ENCODE measurements around the gene CADM2. TPM values are rescaled to one million over a fixed set of nuclear protein-coding genes. Genes with fewer than 3 reads are reported as not detected.

CADM2 gene
- total and polyA plus RNA-seq, 12 donors = 0.10 to 12.6 (median 2.2) TPM

DNA sequence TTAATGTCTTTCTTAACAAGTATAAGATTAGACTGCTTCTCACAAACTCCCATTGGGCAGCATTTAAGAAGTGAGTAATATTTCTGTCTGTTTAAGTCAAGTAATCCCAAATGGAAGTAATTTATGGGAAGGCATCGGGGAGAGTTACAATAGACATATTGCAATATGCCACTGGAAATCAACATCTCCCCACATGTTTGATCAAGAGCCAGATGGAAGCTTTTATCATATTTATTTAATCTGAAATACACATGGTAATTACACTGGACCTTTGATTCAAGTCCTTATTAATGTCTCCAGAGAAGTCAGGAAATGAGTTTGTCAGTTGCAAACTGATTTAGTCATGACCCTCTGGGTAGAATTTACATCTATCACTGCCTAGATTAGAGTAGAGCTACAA is 1088.4 kb downstream of the CADM2 start:
- TF ChIP-seq, protein P1, sequence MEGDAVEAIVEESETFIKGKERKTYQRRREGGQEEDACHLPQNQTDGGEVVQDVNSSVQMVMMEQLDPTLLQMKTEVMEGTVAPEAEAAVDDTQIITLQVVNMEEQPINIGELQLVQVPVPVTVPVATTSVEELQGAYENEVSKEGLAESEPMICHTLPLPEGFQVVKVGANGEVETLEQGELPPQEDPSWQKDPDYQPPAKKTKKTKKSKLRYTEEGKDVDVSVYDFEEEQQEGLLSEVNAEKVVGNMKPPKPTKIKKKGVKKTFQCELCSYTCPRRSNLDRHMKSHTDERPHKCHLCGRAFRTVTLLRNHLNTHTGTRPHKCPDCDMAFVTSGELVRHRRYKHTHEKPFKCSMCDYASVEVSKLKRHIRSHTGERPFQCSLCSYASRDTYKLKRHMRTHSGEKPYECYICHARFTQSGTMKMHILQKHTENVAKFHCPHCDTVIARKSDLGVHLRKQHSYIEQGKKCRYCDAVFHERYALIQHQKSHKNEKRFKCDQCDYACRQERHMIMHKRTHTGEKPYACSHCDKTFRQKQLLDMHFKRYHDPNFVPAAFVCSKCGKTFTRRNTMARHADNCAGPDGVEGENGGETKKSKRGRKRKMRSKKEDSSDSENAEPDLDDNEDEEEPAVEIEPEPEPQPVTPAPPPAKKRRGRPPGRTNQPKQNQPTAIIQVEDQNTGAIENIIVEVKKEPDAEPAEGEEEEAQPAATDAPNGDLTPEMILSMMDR (IDR thresholded peaks at IDR 0.05) = no peak
- no peak for TF ChIP-seq POLR2A (IDR thresholded peaks at IDR 0.05)
- intact Hi-C loops (cut with DNase I) = no loop called here

DNA sequence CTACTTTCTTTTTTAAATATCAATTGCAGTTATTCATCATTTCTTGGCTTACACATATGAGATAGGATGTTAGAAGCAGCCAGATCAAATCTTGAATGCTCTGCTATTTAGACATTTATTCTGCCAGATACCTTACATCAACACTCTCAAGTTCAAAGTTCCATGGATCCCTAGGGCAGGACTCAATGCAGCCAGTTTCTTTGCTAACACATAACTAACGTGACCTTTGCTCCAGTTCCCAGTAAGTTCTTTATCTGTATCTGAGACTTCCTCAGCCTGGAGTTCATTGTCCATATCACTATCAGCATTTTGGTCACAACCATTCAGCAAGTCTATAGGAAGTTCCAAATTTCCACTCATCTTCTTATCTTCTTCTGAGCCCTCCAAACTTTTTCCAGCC is 1092.3 kb downstream of the CADM2 start:
- DNase-seq = no peak
- intact Hi-C loops (cut with DNase I) = no loop called here
- no peak for TF ChIP-seq POLR2A (IDR thresholded peaks at IDR 0.05)
- TF ChIP-seq, protein P1 (IDR thresholded peaks at IDR 0.05) = no peak
- Histone ChIP-seq H3K27me3 (no peaks in the 10 kb centered on the region), H3K4me1 (replicated peaks in 1 of 2) (no peaks in the 10 kb centered on the region), H3K36me3 (replicated peaks in 1 of 2) (no peaks in the 10 kb centered on the region), H3K4me3 (no peak overlapping the region), H3K9me3 (replicated peaks in 1 of 3) (no peaks in the 10 kb centered on the region), H3K27ac (no peak overlapping the region)
- 63 to 75% (median 72%) methylated on average over 1 of the region's 1 CpG for WGBS, 4 donors

More for the DNA sequence above, 1088.4 kb downstream of the CADM2 start:
- no peaks in the 10 kb centered on the region for H3K9me3 ChIP-seq (replicated peaks in 1 of 3)
- H3K4me1 ChIP-seq (replicated peaks in 1 of 2) = no peaks in the 10 kb centered on the region
- no peak for DNase-seq
- H3K4me3 ChIP-seq = no peak overlapping the region
- no peak overlapping the region for H3K27ac ChIP-seq
- WGBS, 4 donors = 39 to 53% (median 48%) methylated on average over 1 of the region's 1 CpG
- H3K36me3 ChIP-seq (replicated peaks in 1 of 2) = no peaks in the 10 kb centered on the region
- H3K27me3 ChIP-seq = no peaks in the 10 kb centered on the region

DNA sequence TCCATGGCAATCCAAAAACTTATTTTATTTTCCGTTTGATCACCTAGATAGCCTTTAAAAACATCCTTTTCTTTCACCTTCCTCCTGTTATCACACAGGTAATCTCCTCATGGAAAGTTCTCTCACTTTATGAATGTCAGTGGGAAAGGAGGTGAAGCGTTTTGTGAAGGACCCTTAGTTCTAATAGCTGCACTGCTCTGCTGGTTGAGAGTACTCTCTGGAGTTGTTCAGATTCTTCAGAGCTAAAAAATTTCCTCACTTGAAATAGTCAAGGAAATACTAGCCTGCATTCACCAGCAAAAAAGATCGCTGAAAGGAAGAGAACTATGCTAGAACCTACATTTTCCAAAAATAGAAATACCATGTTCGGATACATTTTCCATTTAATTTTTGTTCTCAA is 1097.2 kb downstream of the CADM2 start:
- Histone ChIP-seq H3K9me3 (replicated peaks in 1 of 3) (no peaks in the 10 kb centered on the region), H3K27me3 (no peaks in the 10 kb centered on the region), H3K4me3 (no peak overlapping the region), H3K36me3 (replicated peaks in 1 of 2) (no peaks in the 10 kb centered on the region), H3K4me1 (replicated peaks in 1 of 2) (no peaks in the 10 kb centered on the region), H3K27ac (no peak overlapping the region)
- 55 to 71% (median 63%) methylated on average over 4 of the region's 4 CpGs for WGBS, 4 donors
- intact Hi-C loops (cut with DNase I) = no loop called here
- DNase-seq = no peak
- TF ChIP-seq POLR2A (IDR thresholded peaks at IDR 0.05) = no peak

DNA sequence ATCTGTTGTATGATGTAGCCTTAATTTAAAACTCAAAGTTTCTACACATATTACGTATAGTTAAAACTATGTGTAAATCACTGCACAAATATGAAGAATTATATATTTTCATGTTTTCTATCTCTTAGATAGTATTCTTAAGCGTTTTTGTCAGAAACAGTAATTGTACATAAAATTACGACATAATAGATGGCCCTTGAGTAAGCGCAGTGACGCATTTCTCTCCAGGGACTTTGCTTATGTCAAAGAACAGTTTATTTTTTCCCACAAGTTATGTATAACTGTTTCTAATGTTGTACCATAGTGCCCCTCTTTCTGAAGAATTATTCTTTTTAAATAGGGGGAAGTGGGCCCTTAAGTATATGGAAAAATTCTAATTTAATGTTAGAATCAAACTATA is 1098.2 kb downstream of the CADM2 start:
- TF ChIP-seq, protein P1 (IDR thresholded peaks at IDR 0.05) = no peak
- no peak for TF ChIP-seq POLR2A (IDR thresholded peaks at IDR 0.05)
- Histone ChIP-seq H3K27ac (no peak overlapping the region), H3K4me1 (replicated peaks in 1 of 2) (no peaks in the 10 kb centered on the region), H3K27me3 (no peaks in the 10 kb centered on the region), H3K36me3 (replicated peaks in 1 of 2) (no peaks in the 10 kb centered on the region), H3K9me3 (replicated peaks in 1 of 3) (no peaks in the 10 kb centered on the region), H3K4me3 (no peak overlapping the region)
- intact Hi-C loops (cut with DNase I) = no loop called here
- WGBS, 4 donors = 59 to 74% (median 67%) methylated on average over 5 of the region's 5 CpGs
- DNase-seq = no peak

DNA sequence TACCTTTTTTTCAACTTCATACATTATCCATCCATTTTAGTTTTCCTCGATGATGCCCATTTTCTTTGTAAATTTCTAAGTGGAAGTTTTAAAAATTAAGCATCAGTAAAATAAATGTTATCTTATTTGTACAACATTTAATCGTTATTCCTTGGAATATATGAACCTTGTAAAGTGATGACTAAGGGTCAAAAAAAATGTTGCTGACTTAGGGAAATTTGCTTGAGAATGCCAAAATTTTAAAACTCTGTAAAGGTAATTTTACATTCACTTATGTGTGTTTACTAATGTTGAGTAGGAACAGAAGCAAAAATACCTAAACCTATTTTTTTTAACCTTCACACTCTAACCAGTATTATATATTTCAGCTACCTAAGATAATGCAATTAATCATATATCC is 1115.0 kb downstream of the CADM2 start:
- H3K27ac ChIP-seq = no peak overlapping the region
- intact Hi-C loops (cut with DNase I) = no loop called here
- no peaks in the 10 kb centered on the region for H3K4me1 ChIP-seq (replicated peaks in 1 of 2)
- WGBS, 4 donors = 54 to 69% (median 58%) methylated on average over 2 of the region's 2 CpGs
- H3K36me3 ChIP-seq (replicated peaks in 1 of 2) = no peaks in the 10 kb centered on the region
- no peaks in the 10 kb centered on the region for H3K27me3 ChIP-seq
- no peaks in the 10 kb centered on the region for H3K9me3 ChIP-seq (replicated peaks in 1 of 3)
- H3K4me3 ChIP-seq = no peak overlapping the region
- TF ChIP-seq, protein P1 (IDR thresholded peaks at IDR 0.05) = no peak
- no peak for TF ChIP-seq POLR2A (IDR thresholded peaks at IDR 0.05)
- no peak for DNase-seq

All from adrenal gland (tissue), 12 donors.